H1 (cell line): Measurements from ENCODE around the gene TBCD. TPM values are rescaled to one million over a fixed set of nuclear protein-coding genes. Genes with fewer than 3 reads are reported as not detected.

ENCODE experiments used
- CTCF ChIA-PET: fragments of 300-600 bp; sonication (Branson Sonifier 250); formaldehyde crosslinking; loops from one replicate; lab custom pipeline; 2021; ENCODE audit not compliant: partially characterized antibody; lab: Charles Lee
- POLR2A ChIA-PET: fragments of 300-600 bp; sonication (Branson Sonifier 250); formaldehyde crosslinking; loops from one replicate; lab custom pipeline; 2021; ENCODE audit warnings: inconsistent platforms; ENCODE audit not compliant: partially characterized antibody; lab: Charles Lee
- DNase-seq, 2 experiments: peaks; one replicate each; pipeline versions ENCODE4 v3.0.0 to v3.0.0-alpha.2; 2010 to 2022; ENCODE audit warnings: low spot score in 2 of 2, low read depth in 1 of 2, mixed read lengths in 1 of 2
- FAIRE-seq: peaks from 2 replicates; lab custom pipeline; 2011; peaks lifted over from hg19 to GRCh38; lab: Jason Lieb, UNC
- H2AFZ ChIP-seq: 2 replicates; pipeline ENCODE4 v1.8.1; 2012; ENCODE audit warnings: low read length, inconsistent platforms
- H2AK5ac ChIP-seq: 2 replicates; pipeline ENCODE4 v1.6.1; 2013; ENCODE audit warnings: low read depth, low read length
- H2BK120ac ChIP-seq: replicated peaks from 2 replicates; pipeline ENCODE3; 2013; ENCODE audit warnings: low read depth, low read length, inconsistent platforms
- H2BK12ac ChIP-seq: 2 replicates; pipeline ENCODE4 v1.6.1; 2013; ENCODE audit warnings: low read depth, low read length
- H2BK15ac ChIP-seq: 2 replicates; pipeline ENCODE4 v1.6.1; 2013; ENCODE audit warnings: low read length
- H2BK20ac ChIP-seq: 2 replicates; pipeline ENCODE4 v1.6.1; 2013; ENCODE audit warnings: low read length
- H2BK5ac ChIP-seq: 2 replicates; pipeline ENCODE4 v1.6.1; 2013; ENCODE audit warnings: low read depth, low read length
- H3K14ac ChIP-seq: 2 replicates; pipeline ENCODE4 v1.6.1; 2013; ENCODE audit warnings: inconsistent platforms; ENCODE audit not compliant: insufficient read length
- H3K18ac ChIP-seq: 2 replicates; pipeline ENCODE4 v1.6.1; 2013; ENCODE audit warnings: low read length; ENCODE audit errors: extremely low read depth
- H3K23ac ChIP-seq: 2 replicates; pipeline ENCODE4 v1.6.1; 2013; ENCODE audit warnings: inconsistent platforms; ENCODE audit not compliant: insufficient read length
- H3K23me2 ChIP-seq: 2 replicates; pipeline ENCODE4 v1.6.1; 2013; ENCODE audit warnings: low read depth, low read length
- H3K27ac ChIP-seq: 2 replicates; pipeline ENCODE4 v1.6.1; 2011; ENCODE audit warnings: low read depth, low read length, inconsistent platforms
- H3K27me3 ChIP-seq, 4 experiments: replicated peaks in 1 of 4; 1 replicate in 1 of 4; 2 replicates in 3 of 4; pipeline versions ENCODE4 v1.6.1 to v1.8.1; 2011 to 2013; ENCODE audit warnings: low read length in 3 of 4, mild to moderate bottlenecking in 3 of 4, inconsistent platforms in 2 of 4, mixed read lengths in 2 of 4, moderate library complexity in 1 of 4; ENCODE audit not compliant: control insufficient read depth in 3 of 4, insufficient read depth in 3 of 4; ENCODE audit errors: extremely low read depth in 1 of 4
- H3K36me3 ChIP-seq, 4 experiments: 2 replicates each; pipeline versions ENCODE4 v1.6.1 to v1.8.1; 2011 to 2013; ENCODE audit warnings: mild to moderate bottlenecking in 4 of 4, low read length in 3 of 4, moderate library complexity in 2 of 4, control low read depth in 1 of 4, inconsistent platforms in 1 of 4; ENCODE audit not compliant: insufficient read depth in 4 of 4, control insufficient read depth in 2 of 4
- H3K4ac ChIP-seq: replicated peaks from 2 replicates; pipeline ENCODE3; 2013; ENCODE audit warnings: low read length, low read depth, mixed read lengths, inconsistent platforms; ENCODE audit not compliant: insufficient read length
- H3K4me1 ChIP-seq, 4 experiments: replicated peaks in 1 of 4; 1 replicate in 1 of 4; 2 replicates in 3 of 4; pipeline versions ENCODE4 v1.6.1 to v1.8.1; 2011 to 2013; ENCODE audit warnings: low read length in 3 of 4, inconsistent platforms in 2 of 4, mixed read lengths in 1 of 4; ENCODE audit not compliant: insufficient read depth in 4 of 4, control insufficient read depth in 3 of 4
- H3K4me2 ChIP-seq, 2 experiments: 2 replicates each; pipeline versions ENCODE4 v1.6.1 to v1.8.1; 2011 to 2013; ENCODE audit warnings: low read depth in 2 of 2, low read length in 2 of 2, control low read depth in 1 of 2, inconsistent platforms in 1 of 2, mild to moderate bottlenecking in 1 of 2; ENCODE audit not compliant: insufficient read depth in 1 of 2
- H3K4me3 ChIP-seq, 4 experiments: fragments of 200-600, 300-600 bp in 1 of 4; sonication (generic), shearing (Covaris generic), sonication (Bioruptor Twin) in 1 of 4; 2 replicates each; pipeline versions ENCODE4 v1.5.1 to v1.8.1; 2011 to 2016; ENCODE audit warnings: low read length in 4 of 4, low read depth in 3 of 4, control low read depth in 2 of 4, inconsistent platforms in 2 of 4, mild to moderate bottlenecking in 2 of 4, mixed read lengths in 1 of 4, moderate library complexity in 1 of 4; ENCODE audit not compliant: insufficient read depth in 2 of 4; ENCODE audit errors: extremely low read depth in 1 of 4
- H3K56ac ChIP-seq: replicated peaks from 2 replicates; pipeline ENCODE3; 2013; ENCODE audit warnings: low read depth, mild to moderate bottlenecking, mixed read lengths, low read length, inconsistent platforms; ENCODE audit not compliant: insufficient read length
- H3K79me1 ChIP-seq: 2 replicates; pipeline ENCODE4 v1.6.1; 2013; ENCODE audit warnings: low read depth, low read length, control low read depth
- H3K79me2 ChIP-seq, 2 experiments: 2 replicates each; pipeline versions ENCODE4 v1.6.1 to v1.8.1; 2012 to 2013; ENCODE audit warnings: low read length in 2 of 2, mild to moderate bottlenecking in 2 of 2, inconsistent platforms in 1 of 2; ENCODE audit not compliant: insufficient read depth in 2 of 2, control insufficient read depth in 1 of 2
- H3K9ac ChIP-seq, 4 experiments: replicated peaks in 1 of 4; 1 replicate in 1 of 4; 2 replicates in 3 of 4; pipeline versions ENCODE4 v1.6.1 to v1.8.1; 2011 to 2013; ENCODE audit warnings: low read depth in 3 of 4, low read length in 3 of 4, control low read depth in 2 of 4, mild to moderate bottlenecking in 2 of 4, moderate library complexity in 2 of 4, inconsistent platforms in 1 of 4; ENCODE audit errors: extremely low read depth in 1 of 4
- H3K9me3 ChIP-seq, 2 experiments: 2 replicates each; pipeline versions ENCODE4 v1.6.1 to v1.8.1; 2012 to 2013; ENCODE audit warnings: mild to moderate bottlenecking in 2 of 2, moderate library complexity in 2 of 2, control low read depth in 1 of 2, inconsistent platforms in 1 of 2, low read depth in 1 of 2, low read length in 1 of 2, mixed read lengths in 1 of 2; ENCODE audit not compliant: insufficient read depth in 2 of 2
- H4K20me1 ChIP-seq, 2 experiments: replicated peaks in 1 of 2; 2 replicates each; pipeline versions ENCODE3 to v1.8.1; 2011 to 2013; ENCODE audit warnings: inconsistent platforms in 2 of 2, low read length in 2 of 2, mild to moderate bottlenecking in 1 of 2; ENCODE audit not compliant: insufficient read depth in 2 of 2, control insufficient read depth in 1 of 2
- H4K5ac ChIP-seq: 2 replicates; pipeline ENCODE4 v1.6.1; 2013; ENCODE audit warnings: low read length, low read depth, mixed read lengths, inconsistent platforms; ENCODE audit not compliant: insufficient read length
- H4K8ac ChIP-seq: 2 replicates; pipeline ENCODE4 v1.8.0; 2013; ENCODE audit warnings: mild to moderate bottlenecking, moderate library complexity, low read length, inconsistent platforms; ENCODE audit not compliant: insufficient read depth; ENCODE audit errors: extremely low read depth
- H4K91ac ChIP-seq: replicated peaks from 2 replicates; pipeline ENCODE3; 2013; ENCODE audit warnings: low read length, mixed read lengths, inconsistent platforms; ENCODE audit not compliant: insufficient read length
- BCL11A ChIP-seq, 2 experiments: IDR thresholded peaks; one replicate each; pipeline ENCODE4 v1.6.1; 2011; ENCODE audit warnings: low read depth in 2 of 2, low read length in 2 of 2, mild to moderate bottlenecking in 2 of 2
- CBX8 ChIP-seq: fragments of 300-800, 300-1000 bp; sonication (generic); IDR thresholded peaks from 2 replicates; pipeline ENCODE4 v1.7.1; 2016; ENCODE audit warnings: low read depth, low read length, borderline replicate concordance
- CHD2 ChIP-seq: IDR thresholded peaks from 2 replicates; pipeline ENCODE4 v1.6.1; 2012; ENCODE audit warnings: low read length, improper control_type of control experiment
- EP300 ChIP-seq, 2 experiments: IDR thresholded peaks; 1 replicate in 1 of 2; 2 replicates in 1 of 2; pipeline ENCODE4 v1.6.1; 2011 to 2012; ENCODE audit warnings: low read depth in 2 of 2, low read length in 2 of 2, mild to moderate bottlenecking in 2 of 2, borderline replicate concordance in 1 of 2, inconsistent platforms in 1 of 2, moderate library complexity in 1 of 2
- JUND ChIP-seq: IDR thresholded peaks from 2 replicates; pipeline ENCODE4 v1.6.1; 2011; ENCODE audit warnings: mild to moderate bottlenecking, improper control_type of control experiment, low read length
- KDM1A ChIP-seq: fragments of 200-600, 300-600 bp; sonication (generic); IDR thresholded peaks from 2 replicates; pipeline ENCODE4 v1.7.1; 2016; ENCODE audit warnings: mild to moderate bottlenecking, low read length, borderline replicate concordance
- KDM5A ChIP-seq: fragments of 200-600 bp; IDR thresholded peaks from 2 replicates; pipeline ENCODE4 v1.7.1; 2012; ENCODE audit warnings: mild to moderate bottlenecking, low read length, inconsistent platforms, mixed read lengths
- POLR2A ChIP-seq, 2 experiments: IDR thresholded peaks; 1 replicate in 1 of 2; 2 replicates in 1 of 2; pipeline ENCODE4 v1.6.1; 2011; ENCODE audit warnings: low read depth in 2 of 2, low read length in 2 of 2, mild to moderate bottlenecking in 2 of 2; ENCODE audit errors: control extremely low read depth in 1 of 2
- POU5F1 ChIP-seq: IDR thresholded peaks from 2 replicates; pipeline ENCODE4 v1.6.1; 2011; ENCODE audit warnings: low read depth, mild to moderate bottlenecking, low read length, moderate library complexity
- SIN3A ChIP-seq, 2 experiments: IDR thresholded peaks in 1 of 2; conservative IDR thresholded peaks in 1 of 2; 2 replicates each; pipeline ENCODE4 v1.6.1; 2011 to 2012; ENCODE audit warnings: low read length in 2 of 2, improper control_type of control experiment in 1 of 2, low read depth in 1 of 2, mild to moderate bottlenecking in 1 of 2
- SIRT6 ChIP-seq: IDR thresholded peaks from one replicate; pipeline ENCODE4 v1.7.1; 2012; ENCODE audit warnings: low read length, inconsistent platforms
- SIX5 ChIP-seq: IDR thresholded peaks from 2 replicates; pipeline ENCODE4 v1.6.1; 2011; ENCODE audit warnings: mild to moderate bottlenecking, low read depth, low read length
- SP4 ChIP-seq: IDR thresholded peaks from 2 replicates; pipeline ENCODE4 v1.6.1; 2012; ENCODE audit warnings: low read length, inconsistent platforms
- WGBS, 2 experiments: shearing (Covaris generic) in 1 of 2; methylation state at CpG; one replicate each; pipeline versions ENCODE4 v1.1.6 to v1.1.7; 2013 to 2015; ENCODE audit warnings: low lambda C conversion rate in 2 of 2, mixed read lengths in 2 of 2, inconsistent platforms in 1 of 2, low coverage in 1 of 2, missing lambda C conversion rate in 1 of 2; ENCODE audit not compliant: insufficient replicate concordance in 2 of 2, insufficient coverage in 1 of 2, insufficient read length in 1 of 2; ENCODE audit errors: extremely low coverage in 1 of 2, missing lambda C conversion rate in 1 of 2; 5-methylcytosine and 5-hydroxymethylcytosine counted together
- polyA plus RNA-seq, 7 experiments: library from polyadenylated mRNA; depleted of rRNA in 3 of 7; stranded (reverse) in 5 of 7; unstranded in 2 of 7; fragments of >200 nt in 5 of 7; fragments of 200-250 nt in 2 of 7; gene quantifications; 1 replicate in 5 of 7; 2 replicates in 1 of 7; 4 replicates in 1 of 7; pipeline versions ENCODE4 v1.2.1 to v1.2.3, GENCODE V29; 2011 to 2013; ENCODE audit warnings: missing spikeins in 2 of 7, mixed read lengths in 2 of 7
- total RNA-seq: library from RNA; stranded (reverse); fragmentation: NEBNext Ultra II Directional; extraction: Animal tissue kit (Norgen Biotek cat#: 25700); gene quantifications from 2 replicates; pipeline ENCODE4 v1.2.1, GENCODE V29; 2021
- TF ChIP-seq, protein P1 (sequence below): IDR thresholded peaks from 2 replicates; pipeline ENCODE4 v1.6.1; 2011; ENCODE audit warnings: low read depth, mild to moderate bottlenecking, low read length; ENCODE audit not compliant: insufficient read depth

Gene TBCD
- total and polyA plus RNA-seq, 2 of the 8 experiments (the other 6 are each of a cell fraction or from before 2014, with no cell fraction given) = 118 to 162 TPM

DNA sequence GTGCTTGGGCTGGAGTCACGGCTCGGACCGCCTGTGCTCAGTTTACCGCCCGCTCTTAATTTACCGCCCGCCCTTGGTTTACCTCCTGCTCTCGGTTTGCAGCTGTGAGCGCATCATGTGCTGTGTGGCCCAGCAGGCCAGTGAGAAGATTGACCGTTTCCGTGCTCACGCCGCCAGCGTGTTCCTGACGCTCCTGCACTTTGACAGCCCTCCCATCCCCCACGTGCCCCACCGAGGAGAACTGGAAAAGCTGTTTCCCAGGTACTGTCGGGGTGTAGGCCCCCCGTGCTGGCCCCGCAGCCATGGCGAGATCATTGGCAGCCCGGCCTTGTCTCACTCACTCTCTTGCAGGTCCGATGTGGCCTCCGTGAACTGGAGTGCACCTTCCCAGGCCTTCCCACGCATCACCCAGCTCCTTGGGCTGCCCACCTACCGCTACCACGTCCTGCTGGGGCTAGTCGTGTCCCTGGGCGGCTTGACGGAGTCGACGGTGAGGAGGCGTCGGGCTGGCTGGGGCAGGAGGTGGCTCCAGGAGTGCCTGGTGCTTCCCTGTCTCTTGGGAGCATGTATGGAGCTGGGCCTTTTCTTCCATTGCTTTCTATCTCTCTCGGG, 177.3 kb downstream of the TBCD start:
- Histone ChIP-seq H3K23me2 (no peaks in the 10 kb centered on the region), H3K79me2 (no peaks in the 10 kb centered on the region), H2BK15ac (no peak overlapping the region), H4K20me1 (peaks cover 0 to 8% of the 10 kb centered on the region in 2 experiments), H3K14ac (no peak overlapping the region), H4K8ac (no peak overlapping the region), H4K5ac (no peak overlapping the region), H3K4me1 (no peaks in the 10 kb centered on the region), H2AK5ac (no peak overlapping the region), H3K36me3 (peaks cover 11 to 63% (median 41%) of the 10 kb centered on the region in 4 experiments; a peak in 6 of 8 replicates), H2AFZ (no peak overlapping the region), H3K9me3 (no peaks in the 10 kb centered on the region), H3K27me3 (no peaks in the 10 kb centered on the region), H3K79me1 (no peaks in the 10 kb centered on the region; the same call in 1 of the 2 replicates), H2BK120ac (no peak overlapping the region), H3K4me2 (no peak overlapping the region), H3K23ac (no peak overlapping the region), H2BK20ac (no peak overlapping the region), H3K9ac (no peak overlapping the region), H3K56ac (no peak overlapping the region), H3K4ac (no peak overlapping the region), H3K27ac (no peak overlapping the region), H3K18ac (no peak overlapping the region), H3K4me3 (no peak overlapping the region), H2BK12ac (no peak overlapping the region), H4K91ac (no peak overlapping the region), H2BK5ac (no peak overlapping the region)
- WGBS, 2 experiments = 97% methylated on average over 25 of the region's 35 CpGs; no CpG with 5 or more reads in 1 of the 2 experiments
- DNase-seq = no peak
- FAIRE-seq = no peak
- ChIA-PET CTCF (interaction anchor here (0.7 to 1.4 kb wide), 3 partner anchors 11 to 147 kb away, joined by 4 to 6 read pairs (median 4); no protein-coding TSS in a partner anchor), POLR2A (no interaction called here)
- no peak for TF ChIP-seq JUND
- no peak for TF ChIP-seq BCL11A (IDR thresholded peaks at IDR 0.05; ENCODE audit: low read depth in 2 of 2, low read length in 2 of 2)
- no peak for TF ChIP-seq POU5F1
- TF ChIP-seq EP300 (IDR thresholded peaks at IDR 0.05; ENCODE audit: borderline replicate concordance in 1 of 2, low read depth in 2 of 2, low read length in 2 of 2) = no peak
- no peak for TF ChIP-seq SIN3A (conservative IDR thresholded peaks at IDR 0.05 in 1 of 2, IDR thresholded peaks at IDR 0.05 in 1 of 2; ENCODE audit: low read depth in 1 of 2, low read length in 2 of 2)
- no peak for TF ChIP-seq SIRT6
- TF ChIP-seq KDM1A = no peak
- no peak for TF ChIP-seq KDM5A
- no peak for TF ChIP-seq SIX5
- TF ChIP-seq CBX8 = no peak
- TF ChIP-seq, protein P1, sequence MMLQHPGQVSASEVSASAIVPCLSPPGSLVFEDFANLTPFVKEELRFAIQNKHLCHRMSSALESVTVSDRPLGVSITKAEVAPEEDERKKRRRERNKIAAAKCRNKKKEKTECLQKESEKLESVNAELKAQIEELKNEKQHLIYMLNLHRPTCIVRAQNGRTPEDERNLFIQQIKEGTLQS = no peak
- TF ChIP-seq POLR2A (IDR thresholded peaks at IDR 0.05; ENCODE audit: control extremely low read depth in 1 of 2, low read depth in 2 of 2, low read length in 2 of 2) = no peak
- TF ChIP-seq SP4 = no peak
- TF ChIP-seq CHD2 = no peak
